ENCODE measurements around the gene TRA2A. TPM values are rescaled to one million over a fixed set of nuclear protein-coding genes. Genes with fewer than 3 reads are reported as not detected.
"Not testable (repeated sequence)": the region's sequence is repeated elsewhere in the genome, so short reads cannot be mapped to it uniquely, and the experiment has no call there.

The TRA2A gene
- total RNA-seq, 3 donors from 2014 or later (not counting 1 experiment from before 2014, with no cell fraction given), result 269 to 385 (median 324) TPM

DNA sequence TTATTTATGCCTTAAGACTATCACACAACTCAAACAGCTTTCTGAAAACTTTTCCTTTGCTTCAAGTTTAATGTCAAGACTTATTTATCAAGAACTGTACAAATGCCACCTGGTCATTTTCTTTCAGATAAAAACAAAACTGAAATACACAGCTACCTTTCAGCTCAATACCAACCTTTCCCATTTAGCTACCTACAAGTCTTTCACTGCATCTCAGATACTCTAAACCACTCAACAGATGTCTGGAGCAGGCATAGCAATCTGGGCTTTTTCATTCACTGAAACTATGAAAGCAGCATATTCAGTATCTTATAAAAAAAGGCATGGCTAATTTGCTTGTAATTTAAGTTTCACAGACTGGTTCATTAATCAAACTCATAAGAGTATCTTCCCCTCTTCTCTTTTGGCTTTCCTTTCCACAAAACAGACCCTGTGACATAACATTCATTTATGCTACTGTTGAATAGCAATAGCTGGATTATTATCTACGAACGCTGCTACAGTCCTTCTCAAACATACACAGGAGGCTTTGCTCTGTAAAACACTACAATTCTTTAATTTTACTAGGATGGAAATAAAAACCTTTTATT lies 8.2 kb downstream of the TRA2A start:
- Mint-ChIP-seq H3K27me3 (ENCODE audit: low read depth in 2 of 2) (no peaks in the 10 kb centered on the region), H3K9me3 (no peaks in the 10 kb centered on the region), H3K4me1 (peaks cover 69 to 76% of the 10 kb centered on the region in 2 donors), H3K27ac (peak overlapping the region; percentile 8 to 50), H3K36me3 (no peaks in the 10 kb centered on the region), H3K4me3 (no peak overlapping the region)
- no peak overlapping the region for H3K27ac ChIP-seq (ENCODE audit: low read length)
- DNase-seq (no peak), ATAC-seq (peak in 1 of 3 donors; percentile 9)
- peaks cover 33% of the 10 kb centered on the region for H3K36me3 ChIP-seq (ENCODE audit: control insufficient read depth, insufficient read depth, low read length)
- H3K4me1 ChIP-seq (ENCODE audit: control insufficient read depth, insufficient read depth, low read length), result peaks cover 19% of the 10 kb centered on the region
- WGBS (ENCODE audit: insufficient coverage), result no CpG with 5 or more reads among the region's 2 CpGs
- intact Hi-C loops (cut with micrococcal nuclease), result loop anchor here (10.0 kb wide), 1 partner anchor 249 kb away; no protein-coding TSS in a partner anchor
- H3K4me3 ChIP-seq (ENCODE audit: low read length), result no peak overlapping the region
- H3K27me3 ChIP-seq (ENCODE audit: control insufficient read depth, insufficient read depth, low read length), result no peaks in the 10 kb centered on the region
- H3K9me3 ChIP-seq (ENCODE audit: control insufficient read depth, insufficient read depth, low read length), result no peaks in the 10 kb centered on the region
- TF ChIP-seq, protein P1, sequence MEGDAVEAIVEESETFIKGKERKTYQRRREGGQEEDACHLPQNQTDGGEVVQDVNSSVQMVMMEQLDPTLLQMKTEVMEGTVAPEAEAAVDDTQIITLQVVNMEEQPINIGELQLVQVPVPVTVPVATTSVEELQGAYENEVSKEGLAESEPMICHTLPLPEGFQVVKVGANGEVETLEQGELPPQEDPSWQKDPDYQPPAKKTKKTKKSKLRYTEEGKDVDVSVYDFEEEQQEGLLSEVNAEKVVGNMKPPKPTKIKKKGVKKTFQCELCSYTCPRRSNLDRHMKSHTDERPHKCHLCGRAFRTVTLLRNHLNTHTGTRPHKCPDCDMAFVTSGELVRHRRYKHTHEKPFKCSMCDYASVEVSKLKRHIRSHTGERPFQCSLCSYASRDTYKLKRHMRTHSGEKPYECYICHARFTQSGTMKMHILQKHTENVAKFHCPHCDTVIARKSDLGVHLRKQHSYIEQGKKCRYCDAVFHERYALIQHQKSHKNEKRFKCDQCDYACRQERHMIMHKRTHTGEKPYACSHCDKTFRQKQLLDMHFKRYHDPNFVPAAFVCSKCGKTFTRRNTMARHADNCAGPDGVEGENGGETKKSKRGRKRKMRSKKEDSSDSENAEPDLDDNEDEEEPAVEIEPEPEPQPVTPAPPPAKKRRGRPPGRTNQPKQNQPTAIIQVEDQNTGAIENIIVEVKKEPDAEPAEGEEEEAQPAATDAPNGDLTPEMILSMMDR (IDR thresholded peaks at IDR 0.05), result no peak

DNA sequence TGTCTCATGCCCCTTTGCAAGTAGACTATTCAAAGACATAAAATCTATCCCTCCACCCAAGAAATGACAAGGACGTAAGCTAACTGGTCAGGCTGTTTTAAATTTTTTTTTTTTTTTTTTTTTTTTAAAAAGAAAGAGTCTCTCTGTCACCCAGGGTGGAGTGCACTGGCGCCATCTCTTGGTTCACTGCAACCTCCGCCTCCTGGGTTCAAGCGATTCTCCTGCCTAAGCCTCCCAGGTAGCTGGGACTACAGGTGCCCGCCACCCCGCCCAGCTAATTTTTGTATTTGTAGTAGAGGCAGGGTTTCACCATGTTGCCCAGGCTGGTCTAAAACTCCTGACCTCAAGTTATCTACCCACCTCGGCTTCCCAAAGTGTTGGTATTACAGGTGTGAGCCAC lies 11.2 kb downstream of the TRA2A start:
- peaks cover 8% of the 10 kb centered on the region for H3K36me3 Mint-ChIP-seq
- Histone ChIP-seq H3K36me3 (ENCODE audit: control insufficient read depth, insufficient read depth, low read length) (peaks cover 49% of the 10 kb centered on the region), H3K4me1 (ENCODE audit: control insufficient read depth, insufficient read depth, low read length) (peaks cover 11% of the 10 kb centered on the region), H3K27ac (ENCODE audit: low read length) (no peak overlapping the region), H3K9me3 (ENCODE audit: control insufficient read depth, insufficient read depth, low read length) (no peaks in the 10 kb centered on the region), H3K4me3 (ENCODE audit: low read length) (no peak overlapping the region), H3K27me3 (ENCODE audit: control insufficient read depth, insufficient read depth, low read length) (no peaks in the 10 kb centered on the region)
- H3K4me1 Mint-ChIP-seq, result peaks cover 42 to 58% of the 10 kb centered on the region in 2 donors
- ATAC-seq (no peak), DNase-seq (no peak)
- 97% methylated on average over 6 of the region's 7 CpGs for WGBS (ENCODE audit: insufficient coverage)
- peaks cover 0 to 3% of the 10 kb centered on the region in 2 donors for H3K9me3 Mint-ChIP-seq
- H3K4me3 Mint-ChIP-seq, result no peak overlapping the region
- intact Hi-C loops (cut with micrococcal nuclease), result loop anchor here (10.0 kb wide), 1 partner anchor 246 kb away; no protein-coding TSS in a partner anchor
- no peaks in the 10 kb centered on the region for H3K27me3 Mint-ChIP-seq (ENCODE audit: low read depth in 2 of 2)
- TF ChIP-seq, protein P1 (IDR thresholded peaks at IDR 0.05), result no peak
- peak overlapping the region in 1 of 2 donors; percentile 26 for H3K27ac Mint-ChIP-seq

DNA sequence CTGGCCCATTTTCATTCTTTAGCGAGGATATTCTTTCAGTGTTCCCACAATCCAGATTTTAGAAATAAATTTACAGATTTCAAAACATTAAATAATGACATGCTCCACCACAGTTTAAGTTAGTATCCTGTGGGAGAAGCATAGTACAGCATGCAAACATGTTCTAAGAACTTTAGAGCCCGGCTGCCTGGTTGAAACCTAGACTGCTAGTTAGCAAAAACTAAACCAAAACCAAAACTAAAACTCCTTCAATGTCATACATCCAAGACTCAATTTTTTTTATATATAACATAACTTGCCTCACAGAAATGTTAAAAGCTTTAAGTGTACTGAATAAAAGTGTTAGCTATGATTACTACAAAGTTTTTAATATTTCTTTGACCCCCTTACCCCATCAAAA lies 17.0 kb downstream of the TRA2A start:
- no peak for DNase-seq
- Mint-ChIP-seq H3K27ac (peak overlapping the region; percentile 10 to 80), H3K9me3 (peaks cover 0 to 3% of the 10 kb centered on the region in 2 donors), H3K4me3 (no peak overlapping the region), H3K27me3 (ENCODE audit: low read depth in 2 of 2) (no peaks in the 10 kb centered on the region), H3K36me3 (peaks cover 28% of the 10 kb centered on the region), H3K4me1 (peaks cover 5 to 21% of the 10 kb centered on the region in 2 donors)
- TF ChIP-seq, protein P1 (IDR thresholded peaks at IDR 0.05), result no peak
- ATAC-seq, result peak in 2 of 3 donors; percentile 32 to 42
- no peaks in the 10 kb centered on the region for H3K4me1 ChIP-seq (ENCODE audit: control insufficient read depth, insufficient read depth, low read length)
- no peak overlapping the region for H3K27ac ChIP-seq (ENCODE audit: low read length)
- H3K4me3 ChIP-seq (ENCODE audit: low read length), result no peak overlapping the region
- intact Hi-C loops (cut with micrococcal nuclease), result no loop called here
- peaks cover 77% of the 10 kb centered on the region for H3K36me3 ChIP-seq (ENCODE audit: control insufficient read depth, insufficient read depth, low read length)
- WGBS (ENCODE audit: insufficient coverage), result 77% methylated on average over 2 of the region's 2 CpGs
- no peaks in the 10 kb centered on the region for H3K9me3 ChIP-seq (ENCODE audit: control insufficient read depth, insufficient read depth, low read length)
- H3K27me3 ChIP-seq (ENCODE audit: control insufficient read depth, insufficient read depth, low read length), result no peaks in the 10 kb centered on the region

DNA sequence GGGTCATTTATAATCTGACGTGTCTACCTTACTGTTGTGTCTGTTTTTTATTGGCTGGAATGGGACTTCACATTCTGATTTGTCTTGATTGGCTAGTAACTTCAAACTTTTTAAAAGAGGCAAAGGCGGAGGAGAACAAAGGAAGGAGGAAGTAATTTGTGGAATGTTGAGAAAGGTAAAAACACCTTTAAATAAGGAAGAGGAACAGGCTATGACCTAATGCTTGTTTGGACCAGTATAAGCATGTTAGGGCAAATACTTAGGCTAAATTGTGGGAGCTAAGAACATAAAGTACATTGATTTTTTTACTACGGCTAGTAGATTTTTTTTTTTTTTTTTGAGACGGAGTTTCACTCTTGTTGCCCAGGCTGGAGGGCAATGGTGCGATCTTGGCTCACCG lies 18.0 kb downstream of the TRA2A start:
- DNase-seq; H3K4me1 ChIP-seq (ENCODE audit: control insufficient read depth, insufficient read depth, low read length); H3K27me3 Mint-ChIP-seq (ENCODE audit: low read depth in 2 of 2); H3K9me3 Mint-ChIP-seq; H3K4me3 Mint-ChIP-seq; H3K27ac ChIP-seq (ENCODE audit: low read length); ATAC-seq; intact Hi-C loops (cut with micrococcal nuclease); H3K9me3 ChIP-seq (ENCODE audit: control insufficient read depth, insufficient read depth, low read length); H3K27me3 ChIP-seq (ENCODE audit: control insufficient read depth, insufficient read depth, low read length); H3K4me3 ChIP-seq (ENCODE audit: low read length): not testable (repeated sequence)
- H3K4me1 Mint-ChIP-seq, result peaks cover 11 to 23% of the 10 kb centered on the region in 2 donors
- peaks cover 35% of the 10 kb centered on the region for H3K36me3 Mint-ChIP-seq
- H3K36me3 ChIP-seq (ENCODE audit: control insufficient read depth, insufficient read depth, low read length), result peaks cover 73% of the 10 kb centered on the region
- WGBS (ENCODE audit: insufficient coverage), result 98% methylated on average over 6 of the region's 6 CpGs
- H3K27ac Mint-ChIP-seq, result peak overlapping the region in 1 of 2 donors; percentile 15

Data from natural killer cell (primary cell).